Measurements from ENCODE around the gene HOXA10. TPM values are rescaled to one million over a fixed set of nuclear protein-coding genes. Genes with fewer than 3 reads are reported as not detected.

The HOXA10 gene
- total RNA-seq = not detected in 2 replicates

GRCh38 chr7:27173956-27174873, at the start of gene HOXA10:
TSS of gene HOXA10 (minus strand) at chr7:27174320. CDS start at chr7:27174306, 14 bp downstream.

GRCh38 chr7:27199849-27200760, 26.0 kb upstream of the HOXA10 start, which contains the start of gene HOXA13:
TSS of gene HOXA13 (minus strand) at chr7:27200091. CDS start at chr7:27200077, 14 bp downstream.

GRCh38 chr7:27185013-27185853, 11.1 kb upstream of the HOXA10 start, which contains the start of gene HOXA11:
TSS of gene HOXA11 (minus strand) at chr7:27185232. CDS start at chr7:27185144, 88 bp downstream.

GRCh38 chr7:27165089-27165995, 8.8 kb downstream of the HOXA10 start, which contains the start of gene HOXA9:
TSS of gene HOXA9 (minus strand) at chr7:27165537. CDS start at chr7:27165457, 80 bp downstream.

GRCh38 chr7:27156508-27156898, 17.6 kb downstream of the HOXA10 start, which contains the start of gene HOXA7:
TSS of gene HOXA7 (minus strand) at chr7:27156675. CDS start at chr7:27156545, 130 bp downstream.

GRCh38 chr7:27151931-27152815, 21.9 kb downstream of the HOXA10 start, which contains the start of gene HOXA3:
TSS of gene HOXA3 (minus strand) at chr7:27152583. CDS start at chr7:27110640, 41,943 bp downstream.

GRCh38 chr7:27147199-27148030, 26.7 kb downstream of the HOXA10 start, which contains the start of gene HOXA6:
TSS of gene HOXA6 (minus strand) at chr7:27147774. CDS start at chr7:27147749, 25 bp downstream.

GRCh38 chr7:27143023-27143949, 30.8 kb downstream of the HOXA10 start, which contains the start of gene HOXA5:
TSS of gene HOXA5 (minus strand) at chr7:27143681. CDS start at chr7:27143607, 74 bp downstream.

GRCh38 chr7:27130540-27131389, 43.4 kb downstream of the HOXA10 start, which contains the start of gene HOXA4:
TSS of gene HOXA4 (minus strand) at chr7:27130757. CDS start at chr7:27130733, 24 bp downstream.

Other genes starting within 250 kb of the HOXA10 start
- gene HOXA1, start 78.3 kb downstream of the HOXA10 start, total RNA-seq = 0.28 TPM in 1 of 2 replicates, not detected in the other
- gene HOXA2, start 71.6 kb downstream of the HOXA10 start, total RNA-seq = not detected in 2 replicates
- not detected in 2 replicates for gene HOXA4, start 43.6 kb downstream of the HOXA10 start, total RNA-seq
- gene HOXA5, start 30.6 kb downstream of the HOXA10 start, total RNA-seq = not detected in 2 replicates
- gene HOXA6, start 26.5 kb downstream of the HOXA10 start, total RNA-seq = not detected in 2 replicates
- gene HOXA3, start 21.7 kb downstream of the HOXA10 start, total RNA-seq = not detected in 2 replicates
- gene HOXA7, start 17.6 kb downstream of the HOXA10 start, total RNA-seq = not detected in 2 replicates
- 0.21 TPM in 1 of 2 replicates, not detected in the other for gene HOXA9, start 8.8 kb downstream of the HOXA10 start, total RNA-seq
- gene HOXA11, start 10.9 kb upstream of the HOXA10 start, total RNA-seq = not detected in 2 replicates
- gene HOXA13, start 25.8 kb upstream of the HOXA10 start, total RNA-seq = not detected in 2 replicates
- gene EVX1, start 68.5 kb upstream of the HOXA10 start, total RNA-seq = not detected in 2 replicates

All from airway epithelial cell (primary cell).